ENCODE data around the gene FCF1.

DNA sequence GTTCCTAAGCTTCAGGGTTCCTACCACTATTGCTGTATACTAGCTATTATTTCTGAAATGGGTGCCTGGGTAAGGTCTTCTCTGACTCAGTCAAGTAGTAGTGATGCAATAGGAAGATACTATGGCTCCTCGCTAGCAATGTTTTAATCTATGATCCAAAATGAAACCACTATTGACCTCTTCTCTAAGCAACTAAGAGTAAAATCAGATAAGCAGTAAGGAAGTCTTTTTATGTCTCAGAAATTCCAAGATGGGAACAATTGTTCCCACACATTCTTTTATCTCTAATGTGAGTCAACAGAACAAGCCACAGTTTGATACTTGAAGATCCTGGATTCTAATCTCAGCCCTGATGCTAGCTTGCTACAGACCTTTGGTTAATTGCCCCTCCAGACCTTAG lies 45.2 kb upstream of the FCF1 start:
- TF ChIP-seq, protein P1, sequence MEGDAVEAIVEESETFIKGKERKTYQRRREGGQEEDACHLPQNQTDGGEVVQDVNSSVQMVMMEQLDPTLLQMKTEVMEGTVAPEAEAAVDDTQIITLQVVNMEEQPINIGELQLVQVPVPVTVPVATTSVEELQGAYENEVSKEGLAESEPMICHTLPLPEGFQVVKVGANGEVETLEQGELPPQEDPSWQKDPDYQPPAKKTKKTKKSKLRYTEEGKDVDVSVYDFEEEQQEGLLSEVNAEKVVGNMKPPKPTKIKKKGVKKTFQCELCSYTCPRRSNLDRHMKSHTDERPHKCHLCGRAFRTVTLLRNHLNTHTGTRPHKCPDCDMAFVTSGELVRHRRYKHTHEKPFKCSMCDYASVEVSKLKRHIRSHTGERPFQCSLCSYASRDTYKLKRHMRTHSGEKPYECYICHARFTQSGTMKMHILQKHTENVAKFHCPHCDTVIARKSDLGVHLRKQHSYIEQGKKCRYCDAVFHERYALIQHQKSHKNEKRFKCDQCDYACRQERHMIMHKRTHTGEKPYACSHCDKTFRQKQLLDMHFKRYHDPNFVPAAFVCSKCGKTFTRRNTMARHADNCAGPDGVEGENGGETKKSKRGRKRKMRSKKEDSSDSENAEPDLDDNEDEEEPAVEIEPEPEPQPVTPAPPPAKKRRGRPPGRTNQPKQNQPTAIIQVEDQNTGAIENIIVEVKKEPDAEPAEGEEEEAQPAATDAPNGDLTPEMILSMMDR (IDR thresholded peaks at IDR 0.05; ENCODE audit: low read length) = no peak
- TF ChIP-seq EZH2phosphoT487 (IDR thresholded peaks at IDR 0.05; ENCODE audit: low read length) = no peak
